ENCODE results near the gene RAB31. TPM values are rescaled to one million over a fixed set of nuclear protein-coding genes. Genes with fewer than 3 reads are reported as not detected.

The RAB31 gene
- total RNA-seq, 1 experiment from 2014 or later: 72.2 TPM

GRCh38 chr18:9683418-9684396 lies 24.4 kb upstream of the RAB31 start:
- peak; percentile 64 to 76 for DNase-seq (ENCODE audit: low read depth in 1 of 2, low spot score in 2 of 2)
- H3K4me3 ChIP-seq: no peak overlapping the region
- no peaks in the 10 kb centered on the region for H3K9me3 ChIP-seq (replicated peaks)
- peaks cover 25% of the 10 kb centered on the region for H3K4me1 ChIP-seq (replicated peaks)
- H3K36me3 ChIP-seq: no peaks in the 10 kb centered on the region
- H3K27me3 ChIP-seq (replicated peaks): no peaks in the 10 kb centered on the region
- peak overlapping the region; percentile 10; the same call in 1 of the 2 replicates for H3K27ac ChIP-seq

- H3K4me3 ChIP-seq: no peak overlapping the region
- peak overlapping the region; percentile 10 for H3K27ac ChIP-seq
- no peaks in the 10 kb centered on the region for H3K9me3 ChIP-seq (replicated peaks)
- DNase-seq (ENCODE audit: low read depth in 1 of 2, low spot score in 2 of 2): peak in 1 of 2 experiments; percentile 43
- peaks cover 25% of the 10 kb centered on the region for H3K4me1 ChIP-seq (replicated peaks)
- no peaks in the 10 kb centered on the region for H3K27me3 ChIP-seq (replicated peaks)
- H3K36me3 ChIP-seq: no peaks in the 10 kb centered on the region
Measured at GRCh38 chr18:9684881-9685614, 23.1 kb upstream of the RAB31 start.

- H3K4me3 ChIP-seq: no peak overlapping the region
- no peaks in the 10 kb centered on the region for H3K27me3 ChIP-seq (replicated peaks)
- H3K4me1 ChIP-seq (replicated peaks): peaks cover 25% of the 10 kb centered on the region
- H3K36me3 ChIP-seq: no peaks in the 10 kb centered on the region
- H3K9me3 ChIP-seq (replicated peaks): no peaks in the 10 kb centered on the region
- H3K27ac ChIP-seq: no peak overlapping the region
- no peak for DNase-seq (ENCODE audit: low read depth in 1 of 2, low spot score in 2 of 2)
Measured at GRCh38 chr18:9685615-9685890, 22.5 kb upstream of the RAB31 start.

GRCh38 chr18:9688036-9688741 lies 19.9 kb upstream of the RAB31 start:
- Histone ChIP-seq H3K9me3 (replicated peaks) (no peaks in the 10 kb centered on the region), H3K4me3 (no peak overlapping the region), H3K27ac (no peak overlapping the region), H3K27me3 (replicated peaks) (no peaks in the 10 kb centered on the region), H3K36me3 (no peaks in the 10 kb centered on the region), H3K4me1 (replicated peaks) (peaks cover 30% of the 10 kb centered on the region)
- peak in 1 of 2 experiments; percentile 32 for DNase-seq (ENCODE audit: low read depth in 1 of 2, low spot score in 2 of 2)

- H3K36me3 ChIP-seq: no peaks in the 10 kb centered on the region
- no peak overlapping the region for H3K27ac ChIP-seq
- peak in 1 of 2 experiments; percentile 3 for DNase-seq (ENCODE audit: low read depth in 1 of 2, low spot score in 2 of 2)
- no peaks in the 10 kb centered on the region for H3K27me3 ChIP-seq (replicated peaks)
- H3K9me3 ChIP-seq (replicated peaks): no peaks in the 10 kb centered on the region
- peaks cover 20% of the 10 kb centered on the region for H3K4me1 ChIP-seq (replicated peaks)
- no peak overlapping the region for H3K4me3 ChIP-seq
Measured at GRCh38 chr18:9689253-9689652, 18.8 kb upstream of the RAB31 start.

GRCh38 chr18:9690418-9691188 lies 17.5 kb upstream of the RAB31 start:
- Histone ChIP-seq H3K36me3 (no peaks in the 10 kb centered on the region), H3K27ac (no peak overlapping the region), H3K27me3 (replicated peaks) (no peaks in the 10 kb centered on the region), H3K4me3 (no peak overlapping the region), H3K9me3 (replicated peaks) (no peaks in the 10 kb centered on the region), H3K4me1 (replicated peaks) (peaks cover 12% of the 10 kb centered on the region)
- peak in 1 of 2 experiments; percentile 10 for DNase-seq (ENCODE audit: low read depth in 1 of 2, low spot score in 2 of 2)

GRCh38 chr18:9691235-9691634 lies 16.9 kb upstream of the RAB31 start:
- H3K4me3 ChIP-seq: no peak overlapping the region
- no peaks in the 10 kb centered on the region for H3K9me3 ChIP-seq (replicated peaks)
- H3K36me3 ChIP-seq: no peaks in the 10 kb centered on the region
- H3K27me3 ChIP-seq (replicated peaks): no peaks in the 10 kb centered on the region
- DNase-seq (ENCODE audit: low read depth in 1 of 2, low spot score in 2 of 2): no peak
- peaks cover 16% of the 10 kb centered on the region; the same call in 1 of the 2 replicates for H3K4me1 ChIP-seq (replicated peaks)
- no peak overlapping the region for H3K27ac ChIP-seq

GRCh38 chr18:9694174-9694573 lies 13.9 kb upstream of the RAB31 start:
- H3K4me1 ChIP-seq (replicated peaks): peaks cover 16% of the 10 kb centered on the region; the same call in 1 of the 2 replicates
- no peaks in the 10 kb centered on the region for H3K9me3 ChIP-seq (replicated peaks)
- H3K27me3 ChIP-seq (replicated peaks): no peaks in the 10 kb centered on the region
- H3K27ac ChIP-seq: no peak overlapping the region
- H3K4me3 ChIP-seq: no peak overlapping the region
- H3K36me3 ChIP-seq: no peaks in the 10 kb centered on the region
- DNase-seq (ENCODE audit: low read depth in 1 of 2, low spot score in 2 of 2): peak in 1 of 2 experiments; percentile 25

GRCh38 chr18:9694952-9695495 lies 13.1 kb upstream of the RAB31 start:
- peak in 1 of 2 experiments; percentile 19 for DNase-seq (ENCODE audit: low read depth in 1 of 2, low spot score in 2 of 2)
- H3K9me3 ChIP-seq (replicated peaks): no peaks in the 10 kb centered on the region
- H3K36me3 ChIP-seq: no peaks in the 10 kb centered on the region
- H3K4me1 ChIP-seq (replicated peaks): peaks cover 16% of the 10 kb centered on the region; the same call in 1 of the 2 replicates
- no peak overlapping the region for H3K27ac ChIP-seq
- H3K27me3 ChIP-seq (replicated peaks): no peaks in the 10 kb centered on the region
- no peak overlapping the region for H3K4me3 ChIP-seq

- Histone ChIP-seq H3K9me3 (replicated peaks) (no peaks in the 10 kb centered on the region), H3K36me3 (no peaks in the 10 kb centered on the region), H3K27ac (no peak overlapping the region), H3K4me1 (replicated peaks) (peaks cover 16% of the 10 kb centered on the region; the same call in 1 of the 2 replicates), H3K4me3 (no peak overlapping the region), H3K27me3 (replicated peaks) (no peaks in the 10 kb centered on the region)
- peak in 1 of 2 experiments; percentile 42 for DNase-seq (ENCODE audit: low read depth in 1 of 2, low spot score in 2 of 2)
Measured at GRCh38 chr18:9695605-9696004, 12.5 kb upstream of the RAB31 start.

- H3K9me3 ChIP-seq (replicated peaks): no peaks in the 10 kb centered on the region
- H3K36me3 ChIP-seq: no peaks in the 10 kb centered on the region
- H3K27ac ChIP-seq: no peak overlapping the region
- peaks cover 12% of the 10 kb centered on the region; the same call in 1 of the 2 replicates for H3K4me1 ChIP-seq (replicated peaks)
- H3K27me3 ChIP-seq (replicated peaks): no peaks in the 10 kb centered on the region
- peak in 1 of 2 experiments; percentile 19 for DNase-seq (ENCODE audit: low read depth in 1 of 2, low spot score in 2 of 2)
- no peak overlapping the region for H3K4me3 ChIP-seq
Measured at GRCh38 chr18:9696112-9696511, 12.0 kb upstream of the RAB31 start.

- Histone ChIP-seq H3K36me3 (no peaks in the 10 kb centered on the region), H3K27me3 (replicated peaks) (no peaks in the 10 kb centered on the region), H3K27ac (no peak overlapping the region), H3K4me1 (replicated peaks) (peaks cover 10% of the 10 kb centered on the region; the same call in 1 of the 2 replicates), H3K4me3 (no peak overlapping the region), H3K9me3 (replicated peaks) (no peaks in the 10 kb centered on the region)
- DNase-seq (ENCODE audit: low read depth in 1 of 2, low spot score in 2 of 2): no peak
Measured at GRCh38 chr18:9696701-9697100, 11.4 kb upstream of the RAB31 start.

- no peaks in the 10 kb centered on the region for H3K27me3 ChIP-seq (replicated peaks)
- H3K36me3 ChIP-seq: no peaks in the 10 kb centered on the region
- no peaks in the 10 kb centered on the region for H3K9me3 ChIP-seq (replicated peaks)
- H3K4me3 ChIP-seq: no peak overlapping the region
- DNase-seq (ENCODE audit: low read depth in 1 of 2, low spot score in 2 of 2): no peak
- H3K4me1 ChIP-seq (replicated peaks): peaks cover 10% of the 10 kb centered on the region; the same call in 1 of the 2 replicates
- no peak overlapping the region for H3K27ac ChIP-seq
Measured at GRCh38 chr18:9697121-9697520, 11.0 kb upstream of the RAB31 start.
